Transverse colon (tissue), 4 donors: ENCODE data around the gene ALKBH4.

ENCODE experiments used
- CTCF ChIP-seq, 5 experiments: fragments of 200-600 bp in 3 of 5; fragments of 450-650 bp in 2 of 5; sonication (generic) in 3 of 5; IDR thresholded peaks; 1 replicate in 2 of 5; 2 replicates in 3 of 5; pipeline ENCODE4 v1.5.1; 2016 to 2017; ENCODE audit warnings: antibody characterized with exemption in 5 of 5, inconsistent platforms in 3 of 5, mild to moderate bottlenecking in 2 of 5, moderate library complexity in 1 of 5
- EP300 ChIP-seq: sonication (generic); formaldehyde crosslinking; IDR thresholded peaks from one replicate; pipeline ENCODE4 v1.6.1; 2017; ENCODE audit warnings: antibody characterized with exemption, low read depth
- POLR2A ChIP-seq: fragments of 450-650 bp; IDR thresholded peaks from one replicate; pipeline ENCODE4 v1.6.1; 2016; ENCODE audit warnings: antibody characterized with exemption, mild to moderate bottlenecking, moderate library complexity
- POLR2AphosphoS5 ChIP-seq, 3 donors: sonication (generic); formaldehyde crosslinking; IDR thresholded peaks; one replicate each; pipeline ENCODE4 v1.6.1; 2016; ENCODE audit warnings: antibody characterized with exemption in 3 of 3

DNA sequence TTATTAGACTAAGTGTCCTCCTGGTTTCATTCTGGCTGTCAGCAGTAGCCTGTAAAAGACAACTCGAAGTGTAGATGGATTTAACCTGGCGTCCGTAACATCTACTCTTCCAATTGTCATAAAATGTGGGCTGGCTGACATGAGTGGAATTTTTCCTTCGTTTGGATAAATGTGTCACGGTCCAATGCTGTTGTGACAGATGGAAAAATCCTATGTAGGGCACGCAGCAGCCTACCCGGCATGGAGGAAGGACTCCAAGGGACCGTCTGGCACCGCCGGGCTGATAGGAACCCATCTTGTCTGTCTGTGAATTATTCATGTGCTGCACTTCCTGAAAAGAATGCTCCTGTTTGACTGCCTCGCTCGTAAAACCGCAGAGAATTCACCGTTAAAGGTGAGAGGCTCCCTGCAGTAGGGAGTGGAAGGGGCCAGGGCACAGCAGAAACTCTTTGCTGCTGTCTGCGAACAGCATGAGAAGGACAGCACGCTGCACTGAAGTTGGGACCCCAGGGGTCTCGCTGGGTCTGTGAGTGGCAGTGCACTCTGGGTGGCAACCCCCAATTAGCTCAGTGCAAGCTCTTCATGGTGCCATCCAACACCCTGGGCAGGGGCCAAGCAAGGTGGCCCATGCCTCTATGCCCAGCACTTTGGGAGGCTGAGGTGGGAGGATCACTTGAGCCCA lies 32.9 kb downstream of the ALKBH4 start:
- TF ChIP-seq CTCF (IDR thresholded peaks at IDR 0.05): no peak
- TF ChIP-seq POLR2A: no peak
- peak in 1 of 3 donors; percentile 3 for TF ChIP-seq POLR2AphosphoS5 (IDR thresholded peaks at IDR 0.05)
- no peak for TF ChIP-seq EP300
